GM21825 (cell line): Measurements from ENCODE around the gene TEX35.

Source experiments
- ATAC-seq: cut with Tn5 transposase; IDR thresholded peaks from one replicate; pipeline ENCODE4 v1.9.1; 2021; ENCODE audit warnings: mild to moderate bottlenecking, moderate library complexity; ENCODE audit not compliant: unreplicated experiment

TEX35 gene

GRCh38 chr1:178571807-178572206 lies 58.9 kb downstream of the TEX35 start:
- ATAC-seq: no peak
